GM06990 (cell line): ENCODE data around the gene RMI1.

ENCODE experiments used
- DNase-seq: peaks from one replicate; pipeline ENCODE4 v3.0.0-alpha.2; 2011; ENCODE audit not compliant: insufficient read length; ENCODE audit errors: extremely low read depth
- H3K27me3 ChIP-seq: replicated peaks from 2 replicates; pipeline ENCODE4 v1.6.0; 2011; ENCODE audit warnings: low read length; ENCODE audit not compliant: control insufficient read depth, insufficient read depth
- H3K36me3 ChIP-seq: 2 replicates; pipeline ENCODE4 v1.5.1; 2011; ENCODE audit warnings: low read length; ENCODE audit not compliant: control insufficient read depth, insufficient read depth
- H3K4me3 ChIP-seq: replicated peaks from 2 replicates; pipeline ENCODE4 v1.5.1; 2011; ENCODE audit warnings: low read depth, mild to moderate bottlenecking, control low read depth, low read length
- TF ChIP-seq, protein P1 (sequence below): IDR thresholded peaks from 2 replicates; pipeline ENCODE4 v1.5.1; 2011; ENCODE audit warnings: low read length, control low read depth, mild to moderate bottlenecking, inconsistent platforms; ENCODE audit not compliant: insufficient read depth, poor library complexity, severe bottlenecking

Gene RMI1

DNA sequence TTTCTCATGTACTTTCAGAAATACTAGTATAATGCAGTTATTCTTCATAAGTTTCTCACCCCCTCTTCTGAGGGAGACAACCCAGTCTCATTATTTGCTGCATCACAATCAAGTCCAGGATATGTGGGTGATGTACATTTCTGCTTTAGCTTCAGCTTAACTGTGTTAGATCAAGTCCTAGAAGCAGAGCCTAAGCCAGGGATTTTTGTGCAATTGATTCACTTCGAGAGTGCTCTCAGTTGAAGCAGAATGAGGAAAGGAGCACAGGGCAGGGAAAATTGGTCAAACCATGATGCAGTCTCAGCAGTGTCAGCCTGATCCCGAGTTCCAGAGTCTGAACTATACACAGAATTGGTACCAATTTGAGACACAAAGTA, 15.6 kb upstream of the RMI1 start:
- Histone ChIP-seq H3K36me3 (peaks cover 5% of the 10 kb centered on the region), H3K27me3 (no peaks in the 10 kb centered on the region), H3K4me3 (no peak overlapping the region)
- DNase-seq: no peak
- TF ChIP-seq, protein P1, sequence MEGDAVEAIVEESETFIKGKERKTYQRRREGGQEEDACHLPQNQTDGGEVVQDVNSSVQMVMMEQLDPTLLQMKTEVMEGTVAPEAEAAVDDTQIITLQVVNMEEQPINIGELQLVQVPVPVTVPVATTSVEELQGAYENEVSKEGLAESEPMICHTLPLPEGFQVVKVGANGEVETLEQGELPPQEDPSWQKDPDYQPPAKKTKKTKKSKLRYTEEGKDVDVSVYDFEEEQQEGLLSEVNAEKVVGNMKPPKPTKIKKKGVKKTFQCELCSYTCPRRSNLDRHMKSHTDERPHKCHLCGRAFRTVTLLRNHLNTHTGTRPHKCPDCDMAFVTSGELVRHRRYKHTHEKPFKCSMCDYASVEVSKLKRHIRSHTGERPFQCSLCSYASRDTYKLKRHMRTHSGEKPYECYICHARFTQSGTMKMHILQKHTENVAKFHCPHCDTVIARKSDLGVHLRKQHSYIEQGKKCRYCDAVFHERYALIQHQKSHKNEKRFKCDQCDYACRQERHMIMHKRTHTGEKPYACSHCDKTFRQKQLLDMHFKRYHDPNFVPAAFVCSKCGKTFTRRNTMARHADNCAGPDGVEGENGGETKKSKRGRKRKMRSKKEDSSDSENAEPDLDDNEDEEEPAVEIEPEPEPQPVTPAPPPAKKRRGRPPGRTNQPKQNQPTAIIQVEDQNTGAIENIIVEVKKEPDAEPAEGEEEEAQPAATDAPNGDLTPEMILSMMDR: no peak

DNA sequence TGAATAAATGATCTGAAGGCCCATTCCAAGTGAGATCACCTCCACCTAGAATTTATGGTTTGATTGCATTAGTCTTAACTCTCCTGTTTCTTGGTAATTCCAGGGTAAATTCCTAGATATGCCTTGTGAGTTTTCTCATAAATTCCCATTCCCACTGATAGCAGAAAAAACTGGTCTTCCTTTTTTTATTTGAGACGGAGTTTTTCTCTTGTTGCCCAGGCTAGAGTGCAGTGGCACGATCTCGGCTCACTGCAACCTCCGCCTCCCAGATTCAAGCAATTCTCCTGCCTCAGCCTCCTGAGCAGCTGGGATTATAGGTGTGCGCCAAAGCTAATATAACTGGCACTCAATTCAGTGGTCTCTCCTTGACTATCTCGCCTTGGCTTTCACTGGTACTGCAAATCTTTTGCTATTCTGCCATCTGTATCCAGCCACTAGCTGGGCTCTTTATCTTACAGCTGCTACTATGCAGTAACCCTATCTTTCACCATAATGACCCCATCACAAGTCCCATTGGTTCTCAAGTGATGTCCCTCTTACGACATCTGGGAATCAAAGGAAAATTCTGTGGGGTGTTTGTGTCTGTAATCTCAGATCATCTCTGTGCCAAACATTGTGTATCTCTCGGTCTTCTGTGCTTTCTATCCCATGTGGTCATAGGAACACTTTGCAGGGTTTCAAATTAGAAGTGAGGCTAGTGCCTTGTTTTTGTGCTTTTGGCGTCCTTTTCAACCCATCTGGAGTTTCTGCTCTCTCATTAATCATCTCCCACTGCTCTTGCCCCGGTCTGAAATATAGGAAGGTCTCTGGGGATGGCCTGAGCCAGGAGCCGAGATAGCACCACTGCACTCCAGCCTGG, 15.0 kb upstream of the RMI1 start:
- TF ChIP-seq, protein P1: no peak
- Histone ChIP-seq H3K4me3 (no peak overlapping the region), H3K27me3 (no peaks in the 10 kb centered on the region), H3K36me3 (peaks cover 5% of the 10 kb centered on the region)
- no peak for DNase-seq

- Histone ChIP-seq H3K27me3 (no peaks in the 10 kb centered on the region), H3K36me3 (peaks cover 9% of the 10 kb centered on the region)
Measured at GRCh38 chr9:83966209-83966582, 14.4 kb upstream of the RMI1 start.

GRCh38 chr9:83967073-83967472, 13.5 kb upstream of the RMI1 start:
- H3K36me3 ChIP-seq: peaks cover 13% of the 10 kb centered on the region
- no peaks in the 10 kb centered on the region for H3K27me3 ChIP-seq
- TF ChIP-seq, protein P1: no peak
- no peak overlapping the region for H3K4me3 ChIP-seq
- DNase-seq: no peak

More at GRCh38 chr9:83966209-83966582, 14.4 kb upstream of the RMI1 start:
- DNase-seq: no peak
- TF ChIP-seq, protein P1: no peak
- H3K4me3 ChIP-seq: no peak overlapping the region

DNA sequence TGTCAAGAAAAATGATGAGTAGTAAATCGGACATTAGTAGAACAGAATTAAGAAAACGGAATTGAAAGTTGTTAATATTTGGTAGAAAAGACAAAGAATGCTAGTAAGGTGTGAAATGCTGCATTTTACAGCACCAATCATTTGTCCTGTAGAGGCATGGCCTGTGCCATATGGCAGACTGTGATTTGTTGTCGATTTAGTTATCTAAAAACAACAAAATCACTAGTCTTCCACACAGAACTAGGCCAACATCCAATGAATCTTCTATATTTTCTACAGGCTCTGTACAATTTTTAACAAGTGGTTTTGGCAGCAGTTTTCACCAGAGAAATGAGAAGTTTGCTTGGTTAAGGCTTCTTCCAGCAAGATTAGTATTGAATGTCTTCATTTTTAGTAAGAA, 11.0 kb upstream of the RMI1 start:
- DNase-seq: no peak
- no peak overlapping the region for H3K4me3 ChIP-seq
- peaks cover 25% of the 10 kb centered on the region for H3K36me3 ChIP-seq
- H3K27me3 ChIP-seq: no peaks in the 10 kb centered on the region
- TF ChIP-seq, protein P1: no peak
